Chondrocyte (in vitro differentiated cells): ENCODE measurements around the gene SNED1. TPM values are rescaled to one million over a fixed set of nuclear protein-coding genes. Genes with fewer than 3 reads are reported as not detected.

Source experiments
- DNase-seq: peaks from one replicate; pipeline ENCODE4 v3.0.0; 2021; ENCODE audit warnings: mixed read lengths, low spot score
- H3K27ac Mint-ChIP-seq: one replicate; pipeline ENCODE4 v1.8.0; 2021; ENCODE audit warnings: mild to moderate bottlenecking, moderate library complexity, mixed read lengths; ENCODE audit not compliant: unreplicated experiment
- H3K27me3 Mint-ChIP-seq: 2 replicates; pipeline ENCODE4 v1.8.0; 2021; ENCODE audit warnings: low read depth, mixed read lengths
- H3K36me3 Mint-ChIP-seq: 2 replicates; pipeline ENCODE4 v1.8.0; 2021; ENCODE audit warnings: low read depth, mixed read lengths
- H3K4me1 Mint-ChIP-seq: 2 replicates; pipeline ENCODE4 v1.8.0; 2021; ENCODE audit warnings: low read depth, mild to moderate bottlenecking, mixed read lengths
- H3K4me3 Mint-ChIP-seq: one replicate; pipeline ENCODE4 v1.8.0; 2021; ENCODE audit warnings: mild to moderate bottlenecking, moderate library complexity, mixed read lengths; ENCODE audit not compliant: unreplicated experiment
- H3K9me3 Mint-ChIP-seq: 2 replicates; pipeline ENCODE4 v1.8.0; 2021; ENCODE audit warnings: low read depth, mixed read lengths
- CTCF ChIP-seq: fragments of 200-600 bp; sonication (generic); IDR thresholded peaks from 2 replicates; pipeline ENCODE4 v1.5.0; 2021; ENCODE audit warnings: antibody characterized with exemption, mild to moderate bottlenecking, moderate library complexity
- total RNA-seq: library from RNA; stranded (reverse); gene quantifications from 3 replicates; pipeline ENCODE4 v1.2.1, GENCODE V29; 2021

Gene SNED1
- total RNA-seq, 1 donor from 2014 or later: 1.9 TPM

GRCh38 chr2:241133436-241133820, 135.0 kb downstream of the SNED1 start:
- peaks cover 6% of the 10 kb centered on the region for H3K36me3 Mint-ChIP-seq
- H3K27ac Mint-ChIP-seq: no peak overlapping the region
- no peaks in the 10 kb centered on the region for H3K27me3 Mint-ChIP-seq
- H3K4me3 Mint-ChIP-seq: no peak overlapping the region
- no peak for TF ChIP-seq CTCF
- no peaks in the 10 kb centered on the region for H3K4me1 Mint-ChIP-seq
- peak; percentile 67 for DNase-seq
- no peaks in the 10 kb centered on the region for H3K9me3 Mint-ChIP-seq

- Mint-ChIP-seq H3K9me3 (no peaks in the 10 kb centered on the region), H3K36me3 (peaks cover 5% of the 10 kb centered on the region), H3K4me3 (no peak overlapping the region), H3K4me1 (peaks cover 2% of the 10 kb centered on the region), H3K27ac (no peak overlapping the region), H3K27me3 (no peaks in the 10 kb centered on the region)
- no peak for TF ChIP-seq CTCF
- peak; percentile 84 for DNase-seq
These were observed 136.3 kb downstream of the SNED1 start for GRCh38 chr2:241134711-241135110.

- Mint-ChIP-seq H3K27me3 (no peaks in the 10 kb centered on the region), H3K9me3 (no peaks in the 10 kb centered on the region), H3K36me3 (peaks cover 5% of the 10 kb centered on the region), H3K27ac (no peak overlapping the region), H3K4me1 (peaks cover 2% of the 10 kb centered on the region), H3K4me3 (no peak overlapping the region)
- no peak for TF ChIP-seq CTCF
- peak; percentile 70 for DNase-seq
These were observed 137.3 kb downstream of the SNED1 start for GRCh38 chr2:241135737-241136136.

GRCh38 chr2:241136191-241136590, 137.8 kb downstream of the SNED1 start:
- H3K4me3 Mint-ChIP-seq: no peak overlapping the region
- no peak for TF ChIP-seq CTCF
- H3K27me3 Mint-ChIP-seq: no peaks in the 10 kb centered on the region
- H3K36me3 Mint-ChIP-seq: peaks cover 5% of the 10 kb centered on the region
- H3K27ac Mint-ChIP-seq: no peak overlapping the region
- peak; percentile 54 for DNase-seq
- peaks cover 2% of the 10 kb centered on the region for H3K4me1 Mint-ChIP-seq
- H3K9me3 Mint-ChIP-seq: no peaks in the 10 kb centered on the region

- H3K36me3 Mint-ChIP-seq: peaks cover 5% of the 10 kb centered on the region
- H3K27me3 Mint-ChIP-seq: no peaks in the 10 kb centered on the region
- H3K4me3 Mint-ChIP-seq: no peak overlapping the region
- H3K4me1 Mint-ChIP-seq: peaks cover 2% of the 10 kb centered on the region
- DNase-seq: peak; percentile 68
- TF ChIP-seq CTCF: no peak
- H3K9me3 Mint-ChIP-seq: no peaks in the 10 kb centered on the region
- no peak overlapping the region for H3K27ac Mint-ChIP-seq
These were observed 138.3 kb downstream of the SNED1 start for GRCh38 chr2:241136661-241137260.
